Measurements from ENCODE around the gene EHMT1. TPM values are rescaled to one million over a fixed set of nuclear protein-coding genes. Genes with fewer than 3 reads are reported as not detected.

The EHMT1 gene
- total and polyA plus RNA-seq, 10 of the 15 experiments (the other 5 are each of a cell fraction or from before 2014, with no cell fraction given), result 2.9 to 100 (median 48.1) TPM

DNA sequence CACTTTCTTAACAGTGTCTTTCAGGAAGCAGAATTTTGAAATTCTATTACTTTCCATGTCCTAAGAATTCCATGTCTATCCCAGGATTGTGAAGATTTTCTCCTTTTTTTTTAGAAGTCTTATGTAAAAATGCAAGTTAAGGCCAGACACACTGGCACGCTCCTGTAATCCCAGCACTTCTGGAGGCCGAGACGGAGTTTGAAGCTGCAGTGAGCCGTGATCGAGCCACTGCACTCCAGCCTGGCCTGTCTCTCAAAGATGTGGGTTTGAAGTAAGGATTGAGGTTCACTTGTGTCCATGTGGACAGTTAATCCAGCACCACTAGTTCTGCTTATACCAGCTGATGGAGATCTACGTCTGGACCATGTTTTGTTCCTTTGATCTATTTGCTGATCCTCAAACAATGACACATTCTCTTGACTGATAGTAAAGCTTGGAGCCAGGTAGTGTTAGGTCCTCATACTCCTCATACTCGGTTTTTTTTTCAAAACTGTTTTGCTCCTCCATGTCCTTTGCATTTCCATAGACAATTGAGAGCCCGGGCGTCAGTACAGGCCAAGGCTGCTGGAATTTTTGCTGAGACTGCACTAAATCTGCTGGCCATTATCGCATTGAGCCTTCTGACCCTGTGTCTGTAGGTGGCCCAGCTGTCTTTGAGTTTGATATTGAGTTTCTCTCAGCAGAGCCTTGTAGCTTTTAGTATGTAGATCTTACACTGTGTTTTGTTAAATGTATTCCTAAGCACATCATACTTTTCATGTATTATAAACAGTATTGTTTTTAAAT is 205.4 kb downstream of the EHMT1 start:
- H3K36me3 ChIP-seq (ENCODE audit: control insufficient read depth in 2 of 2, insufficient read depth in 2 of 2, low read length in 1 of 2), result peaks cover 29 to 35% of the 10 kb centered on the region in 2 experiments
- SMC1A ChIA-PET (ENCODE audit: uncharacterized antibody, unreplicated experiment), result interaction anchor here (1.1 kb wide), 2 partner anchors 84 to 116 kb away, joined by 3 read pairs; no protein-coding TSS in a partner anchor
- H3K27me3 ChIP-seq (replicated peaks in 1 of 2; ENCODE audit: control insufficient read depth in 2 of 2, insufficient read depth in 2 of 2, low read length in 1 of 2), result no peaks in the 10 kb centered on the region
- no peak overlapping the region for H3K4me2 ChIP-seq (ENCODE audit: control insufficient read depth, insufficient read depth)
- H3K4me1 ChIP-seq (ENCODE audit: control insufficient read depth, insufficient read depth, low read length), result peaks cover 10% of the 10 kb centered on the region
- no peaks in the 10 kb centered on the region; the same call in 1 of the 2 replicates for H3K79me2 ChIP-seq (ENCODE audit: control insufficient read depth, insufficient read depth, low read length)
- H3K9ac ChIP-seq (ENCODE audit: control insufficient read depth, insufficient read depth, low read length), result no peak overlapping the region
- in situ Hi-C loops (cut with MboI), result no loop called here
- TF ChIP-seq GATAD2B (conservative IDR thresholded peaks at IDR 0.05; ENCODE audit: low read depth), result no peak
- no peak for TF ChIP-seq HCFC1 (IDR thresholded peaks at IDR 0.05; ENCODE audit: low read length)
- no peak for TF ChIP-seq IRF4 (IDR thresholded peaks at IDR 0.05; ENCODE audit: low read depth, low read length)
- peak; percentile 64 for FAIRE-seq
- H3K4me3 ChIP-seq, result no peak overlapping the region
- H4K20me1 ChIP-seq (ENCODE audit: control insufficient read depth, insufficient read depth), result peaks cover 3% of the 10 kb centered on the region
- H3K27ac ChIP-seq (ENCODE audit: control insufficient read depth, insufficient read depth), result no peak overlapping the region
- CTCF ChIA-PET, result interaction anchor here (0.7 kb wide), 1 partner anchor 151 kb away, joined by 3 read pairs; no protein-coding TSS in a partner anchor
- 98% methylated on average over 10 of the region's 10 CpGs for WGBS (ENCODE audit: insufficient coverage, insufficient replicate concordance, low lambda C conversion rate, missing lambda C conversion rate)
- H3K9me3 ChIP-seq (replicated peaks; ENCODE audit: control insufficient read depth, insufficient read depth, low read length), result no peaks in the 10 kb centered on the region; the same call in 2 of the 3 replicates
- no peak for ATAC-seq
- RAD21 ChIA-PET (ENCODE audit: unreplicated experiment), result no interaction called here
- BruUV-seq (replicated peaks), result TSS peak; percentile 36
- POLR2A ChIA-PET, result no interaction called here
- DNase-seq (ENCODE audit: low read depth, low spot score), result no peak
- intact Hi-C loops (cut with micrococcal nuclease; ENCODE audit: unreplicated experiment), result no loop called here
- H2AFZ ChIP-seq (ENCODE audit: control insufficient read depth, low read depth, low read length), result no peak overlapping the region

DNA sequence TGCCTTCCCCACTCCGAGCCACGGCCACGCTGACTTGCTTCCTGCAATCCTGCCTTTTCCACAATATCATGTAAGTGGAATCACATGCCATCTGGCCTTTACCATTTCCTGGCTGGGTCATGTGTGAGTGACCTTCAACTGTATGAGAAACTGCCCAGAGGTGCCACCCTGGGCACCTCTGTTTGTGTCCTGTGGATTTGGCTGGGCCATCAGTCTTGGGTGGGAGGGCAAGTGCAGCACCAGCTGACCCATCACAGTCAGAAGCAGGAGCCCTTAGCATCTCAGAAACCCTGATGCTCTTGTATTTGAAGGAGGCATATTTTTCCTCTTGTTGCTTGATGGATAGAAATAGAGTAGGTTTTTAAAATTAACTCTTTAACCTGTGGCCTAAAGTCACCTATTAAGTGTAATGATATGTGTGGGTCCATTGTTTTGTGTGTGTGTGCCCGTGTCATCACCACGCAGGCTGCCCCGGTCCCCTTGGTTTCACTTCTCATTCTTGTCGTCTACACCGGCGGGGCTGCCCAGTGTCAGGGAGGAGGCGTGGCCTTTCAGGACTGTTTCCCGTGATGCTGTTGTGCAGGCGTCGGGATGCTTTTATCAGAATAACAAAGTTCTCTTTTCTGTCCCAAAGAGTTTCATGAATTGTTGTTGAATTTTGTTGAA is 206.7 kb downstream of the EHMT1 start:
- Histone ChIP-seq H3K4me1 (ENCODE audit: control insufficient read depth, insufficient read depth, low read length) (peaks cover 10% of the 10 kb centered on the region), H3K4me2 (ENCODE audit: control insufficient read depth, insufficient read depth) (peak overlapping the region; percentile 47), H3K4me3 (no peak overlapping the region), H2AFZ (ENCODE audit: control insufficient read depth, low read depth, low read length) (no peak overlapping the region), H3K27me3 (replicated peaks in 1 of 2; ENCODE audit: control insufficient read depth in 2 of 2, insufficient read depth in 2 of 2, low read length in 1 of 2) (no peaks in the 10 kb centered on the region), H3K36me3 (ENCODE audit: control insufficient read depth in 2 of 2, insufficient read depth in 2 of 2, low read length in 1 of 2) (peaks cover 26 to 35% of the 10 kb centered on the region in 2 experiments), H4K20me1 (ENCODE audit: control insufficient read depth, insufficient read depth) (peaks cover 3% of the 10 kb centered on the region), H3K79me2 (ENCODE audit: control insufficient read depth, insufficient read depth, low read length) (no peaks in the 10 kb centered on the region; the same call in 1 of the 2 replicates), H3K9ac (ENCODE audit: control insufficient read depth, insufficient read depth, low read length) (no peak overlapping the region), H3K27ac (ENCODE audit: control insufficient read depth, insufficient read depth) (peak overlapping the region; percentile 62), H3K9me3 (replicated peaks; ENCODE audit: control insufficient read depth, insufficient read depth, low read length) (no peaks in the 10 kb centered on the region; the same call in 2 of the 3 replicates)
- no TSS peak for BruUV-seq (replicated peaks)
- ATAC-seq (peak; percentile 99), FAIRE-seq (peak; percentile 56), DNase-seq (ENCODE audit: low read depth, low spot score) (peak; percentile 27)
- ChIA-PET SMC1A (ENCODE audit: uncharacterized antibody, unreplicated experiment) (interaction anchor here (1.1 kb wide), 2 partner anchors 86 to 117 kb away, joined by 3 read pairs; no protein-coding TSS in a partner anchor), POLR2A (no interaction called here), CTCF (no interaction called here), RAD21 (ENCODE audit: unreplicated experiment) (no interaction called here)
- in situ Hi-C loops (cut with MboI) (no loop called here), intact Hi-C loops (cut with micrococcal nuclease; ENCODE audit: unreplicated experiment) (no loop called here)
- WGBS (ENCODE audit: insufficient coverage, insufficient replicate concordance, low lambda C conversion rate, missing lambda C conversion rate), result 30% methylated on average over 13 of the region's 13 CpGs
- peak; percentile 74; the same call in 1 of the 2 replicates for TF ChIP-seq MTA2 (IDR thresholded peaks at IDR 0.05; ENCODE audit: low read depth)
- 0 out of 2 replicates have a peak, but pooled peaks have one; percentile 17 for TF ChIP-seq IKZF1 (conservative IDR thresholded peaks at IDR 0.05)
- TF ChIP-seq BCL11A (IDR thresholded peaks at IDR 0.05; ENCODE audit: low read depth, low read length), result peak; percentile 23; the same call in 1 of the 2 replicates
- peak; percentile 70 for TF ChIP-seq NR2F1 (conservative IDR thresholded peaks at IDR 0.05)
- TF ChIP-seq BHLHE40 (IDR thresholded peaks at IDR 0.05; ENCODE audit: borderline replicate concordance in 1 of 2, low read depth in 2 of 2, low read length in 1 of 2), result peak in 1 of 2 experiments; percentile 34; a peak in 1 of 4 replicates
- TF ChIP-seq ZNF24 (IDR thresholded peaks at IDR 0.05), result no peak
- TF ChIP-seq HDAC2 (IDR thresholded peaks at IDR 0.05), result no peak
- TF ChIP-seq IRF4 (IDR thresholded peaks at IDR 0.05; ENCODE audit: low read depth, low read length), result peak; percentile 67; the same call in 1 of the 2 replicates
- TF ChIP-seq IKZF2 (IDR thresholded peaks at IDR 0.05), result 0 out of 4 replicates have a peak, but pooled peaks of 1 of the 2 experiments have one; percentile 8
- TF ChIP-seq ZSCAN29 (IDR thresholded peaks at IDR 0.05), result peak; percentile 90
- peak; percentile 44; the same call in 1 of the 2 replicates for TF ChIP-seq DPF2 (IDR thresholded peaks at IDR 0.05)
- TF ChIP-seq SMARCA5 (IDR thresholded peaks at IDR 0.05), result 0 out of 2 replicates have a peak, but pooled peaks have one; percentile 54
- TF ChIP-seq RCOR1 (conservative IDR thresholded peaks at IDR 0.05; ENCODE audit: low read depth, low read length), result no peak
- peak; percentile 30; the same call in 1 of the 2 replicates for TF ChIP-seq ATF7 (IDR thresholded peaks at IDR 0.05; ENCODE audit: low read depth)
- peak; percentile 58 to 71; a peak in 2 of 4 replicates for TF ChIP-seq EP300 (IDR thresholded peaks at IDR 0.05; ENCODE audit: borderline replicate concordance in 1 of 2, control insufficient read depth in 1 of 2, low read depth in 2 of 2, low read length in 2 of 2)
- 0 out of 2 replicates have a peak, but pooled peaks have one; percentile 48 for TF ChIP-seq PAX5 (IDR thresholded peaks at IDR 0.05; ENCODE audit: borderline replicate concordance, low read depth, low read length)

Measured in GM12878 (cell line).